Lower leg skin (tissue), 4 donors: ENCODE data around the gene CHTF18. TPM values are rescaled to one million over a fixed set of nuclear protein-coding genes. Genes with fewer than 3 reads are reported as not detected.

Source experiments
- DNase-seq, 2 donors: peaks; one replicate each; pipeline ENCODE4 v3.0.0-alpha.2; 2019; ENCODE audit warnings: low spot score in 2 of 2
- H3K4me3 ChIP-seq: fragments of 200-600 bp; sonication (generic); 2 replicates; pipeline ENCODE4 v1.5.1; 2017; ENCODE audit warnings: mild to moderate bottlenecking, low read depth; ENCODE audit not compliant: poor library complexity, severe bottlenecking
- CTCF ChIP-seq, 3 donors: fragments of 450-650 bp; IDR thresholded peaks; one replicate each; pipeline ENCODE4 v1.5.1; 2016; ENCODE audit warnings: antibody characterized with exemption in 3 of 3, mild to moderate bottlenecking in 3 of 3, moderate library complexity in 2 of 3
- POLR2A ChIP-seq, 2 donors: fragments of 450-650 bp; IDR thresholded peaks; one replicate each; pipeline ENCODE4 v1.6.1; 2016 to 2017; ENCODE audit warnings: antibody characterized with exemption in 2 of 2, mild to moderate bottlenecking in 1 of 2, moderate library complexity in 1 of 2
- WGBS, 2 donors: methylation state at CpG; one replicate each; pipeline ENCODE4 v1.1.5; 2018; 5-methylcytosine and 5-hydroxymethylcytosine counted together
- intact Hi-C: fragments of 100-400 bp; cut with DNase I; formaldehyde crosslinking; loops from one replicate; pipeline ENCODE4 v1.15.0; 2023; ENCODE audit warnings: low total_unique reads
- total RNA-seq, 4 donors: library from RNA; depleted of rRNA; stranded (reverse); fragments of >200 nt; gene quantifications; one replicate each; pipeline ENCODE4 v1.1.0, GENCODE V29; 2016

The CHTF18 gene
- total RNA-seq, 4 donors from 2014 or later = 4.6 to 23.4 (median 12.2) TPM

- 68 to 72% methylated on average over 11 to 26 of the region's 33 CpGs for WGBS, 2 donors
- H3K4me3 ChIP-seq = no peak overlapping the region
- intact Hi-C loops = no loop called here
- no peak for TF ChIP-seq CTCF (IDR thresholded peaks at IDR 0.05)
- TF ChIP-seq POLR2A (IDR thresholded peaks at IDR 0.05) = no peak
- DNase-seq = no peak
Measured at GRCh38 chr16:795580-796229, 7.3 kb downstream of the CHTF18 start.

- WGBS, 2 donors = 92 to 94% methylated on average over 30 to 34 of the region's 38 CpGs
- DNase-seq = no peak
- no peak overlapping the region for H3K4me3 ChIP-seq
- no peak for TF ChIP-seq CTCF (IDR thresholded peaks at IDR 0.05)
- no peak for TF ChIP-seq POLR2A (IDR thresholded peaks at IDR 0.05)
- intact Hi-C loops = no loop called here
Measured at GRCh38 chr16:796296-797119, 8.1 kb downstream of the CHTF18 start.

GRCh38 chr16:797120-797420, 8.7 kb downstream of the CHTF18 start:
- 95 to 100% methylated on average over 2 of the region's 2 CpGs for WGBS, 2 donors
- intact Hi-C loops = no loop called here

GRCh38 chr16:797686-798085, 9.3 kb downstream of the CHTF18 start:
- WGBS, 2 donors = 94 to 95% methylated on average over 22 of the region's 22 CpGs
- no peak for TF ChIP-seq CTCF (IDR thresholded peaks at IDR 0.05)
- TF ChIP-seq POLR2A (IDR thresholded peaks at IDR 0.05) = no peak
- DNase-seq = no peak
- H3K4me3 ChIP-seq = no peak overlapping the region
- intact Hi-C loops = no loop called here

More at GRCh38 chr16:797120-797420, 8.7 kb downstream of the CHTF18 start:
- DNase-seq = no peak
- no peak for TF ChIP-seq POLR2A (IDR thresholded peaks at IDR 0.05)
- TF ChIP-seq CTCF (IDR thresholded peaks at IDR 0.05) = no peak
- no peak overlapping the region for H3K4me3 ChIP-seq

- intact Hi-C loops = no loop called here
- no peak for DNase-seq
- no peak for TF ChIP-seq POLR2A (IDR thresholded peaks at IDR 0.05)
- no peak for TF ChIP-seq CTCF (IDR thresholded peaks at IDR 0.05)
- H3K4me3 ChIP-seq = no peak overlapping the region
- 85 to 88% methylated on average over 12 to 19 of the region's 19 CpGs for WGBS, 2 donors
Measured at GRCh38 chr16:798666-799065, 10.2 kb downstream of the CHTF18 start.
